Esophagus mucosa (tissue), 1 donor: ENCODE results near the gene BGN. TPM values are rescaled to one million over a fixed set of nuclear protein-coding genes. Genes with fewer than 3 reads are reported as not detected.

Experiments
- ATAC-seq: fragments of 200-7000 bp; cut with Tn5 transposase; one replicate; pipeline ENCODE4 v1.9.1; 2020
- total RNA-seq: library from RNA; stranded (reverse); gene quantifications from one replicate; pipeline ENCODE4 v1.2.4, GENCODE V29; 2023
- donor health status: DM: yes; HTN: yes; CAD: no.

The BGN gene
- total RNA-seq, 1 donor from 2014 or later: 29.3 TPM

- ATAC-seq: no peak
These were observed 9.2 kb upstream of the BGN start for GRCh38 chrX:153485396-153486080.

GRCh38 chrX:153486171-153486570 is 8.6 kb upstream of the BGN start:
- ATAC-seq: no peak

DNA sequence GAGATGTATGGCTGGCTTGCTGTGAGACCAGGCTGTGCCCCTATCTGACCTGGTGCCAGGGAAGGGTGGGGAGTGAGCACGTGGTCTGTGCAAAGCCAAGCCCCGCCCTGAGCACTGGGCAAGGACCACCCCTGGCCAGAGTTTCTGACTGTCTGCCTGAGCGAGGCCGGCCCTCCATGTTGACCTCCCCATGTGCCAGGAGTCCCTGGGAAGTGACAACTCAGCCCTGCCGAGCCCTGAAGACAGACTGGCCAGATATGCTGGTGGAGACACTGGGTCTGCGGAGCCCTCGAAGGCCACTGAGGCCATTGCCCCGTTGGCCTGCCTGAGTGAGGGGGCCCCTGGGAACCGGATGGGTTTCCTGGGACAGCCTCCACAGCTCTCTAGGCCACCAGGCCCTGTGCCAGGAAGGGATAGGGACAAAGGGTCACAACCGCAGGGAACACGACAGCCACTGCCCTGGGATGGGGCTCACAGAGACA is 7.1 kb upstream of the BGN start:
- ATAC-seq: peak; percentile 16

DNA sequence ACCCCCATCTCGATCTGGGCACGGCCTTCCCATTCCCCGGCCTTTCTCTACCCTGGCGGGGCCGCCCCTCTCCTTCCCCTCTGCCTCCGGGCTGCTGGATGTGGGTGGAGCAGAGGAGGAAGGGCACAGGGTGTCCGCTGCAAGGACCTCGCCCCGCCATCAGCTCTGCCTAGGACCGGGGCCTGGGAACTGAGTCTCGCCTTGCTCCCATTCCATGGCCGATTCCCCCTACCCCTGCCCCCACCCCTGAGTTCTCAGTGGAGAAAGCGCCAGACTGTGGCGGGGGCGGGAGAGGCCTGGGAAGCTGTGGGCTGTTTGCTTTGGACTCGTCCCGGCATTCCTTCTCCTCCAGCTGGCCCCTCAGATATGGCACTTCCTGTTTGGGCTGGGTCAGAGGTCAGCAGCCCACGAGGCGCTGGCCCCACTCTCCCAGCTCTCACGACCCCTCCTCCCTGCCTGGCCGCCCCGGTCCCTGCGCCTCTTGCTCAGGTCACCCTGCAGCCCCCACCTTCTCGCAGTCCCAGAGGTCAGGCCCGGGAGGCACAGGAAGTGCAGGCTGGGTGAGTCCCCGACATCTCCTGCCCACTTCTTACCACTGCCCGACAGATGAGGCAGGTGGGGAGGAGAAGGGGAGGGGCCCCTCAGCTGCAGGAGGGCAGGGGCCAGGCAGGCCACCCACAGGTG is 6.4 kb upstream of the BGN start:
- ATAC-seq: no peak

GRCh38 chrX:153490217-153490930 is 4.4 kb upstream of the BGN start:
- ATAC-seq: no peak

DNA sequence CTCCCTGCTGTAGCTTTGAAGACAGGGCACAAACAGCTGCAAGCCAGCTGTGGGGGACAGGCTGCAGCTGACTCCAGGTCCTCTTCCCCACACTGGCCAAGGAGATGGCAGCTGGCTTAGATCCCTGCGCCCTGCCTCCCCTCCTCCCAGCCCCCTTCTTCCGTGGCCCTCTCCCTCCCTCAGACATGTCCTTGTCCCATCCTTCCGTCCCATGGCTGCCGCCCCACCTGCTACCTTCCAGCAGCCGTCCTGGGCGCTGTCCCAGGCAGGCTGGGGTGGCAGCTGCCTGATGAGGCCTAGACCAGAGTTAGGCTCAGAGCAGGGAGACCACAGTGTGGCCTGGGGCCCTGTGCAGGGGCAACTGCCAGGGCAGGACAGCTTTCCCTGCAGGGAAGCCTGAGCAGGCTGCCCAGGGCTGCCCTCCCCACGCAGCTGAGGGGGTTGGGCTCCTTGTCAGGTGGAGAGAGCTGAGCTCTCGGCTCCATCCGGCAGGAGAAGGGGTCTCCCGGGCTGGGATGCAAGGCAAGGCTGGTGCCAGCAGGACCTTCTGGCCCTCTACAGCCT is 3.3 kb upstream of the BGN start:
- no peak for ATAC-seq

DNA sequence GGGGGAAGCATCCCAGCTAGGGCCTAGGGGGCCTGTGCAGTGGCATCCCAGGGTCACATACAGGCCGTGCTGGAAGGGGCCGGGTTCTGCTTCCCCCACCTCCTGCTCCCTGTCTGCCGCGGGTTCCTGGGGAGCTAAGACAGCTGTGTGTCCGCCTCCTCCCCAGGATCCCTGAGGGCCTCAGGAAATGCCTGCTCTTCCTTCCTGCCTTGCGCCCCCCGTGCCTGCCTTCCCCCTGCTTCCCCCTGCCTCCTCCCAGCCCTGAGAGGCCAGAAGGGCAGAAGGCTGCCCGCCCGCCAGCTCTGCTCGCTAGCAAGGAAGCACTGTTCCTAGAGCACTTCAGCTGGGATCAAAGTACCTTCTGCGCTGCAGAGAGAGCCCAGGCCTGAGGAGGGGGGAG is 2.9 kb upstream of the BGN start:
- no peak for ATAC-seq

GRCh38 chrX:153492543-153492942 is 2.2 kb upstream of the BGN start:
- ATAC-seq: no peak

DNA sequence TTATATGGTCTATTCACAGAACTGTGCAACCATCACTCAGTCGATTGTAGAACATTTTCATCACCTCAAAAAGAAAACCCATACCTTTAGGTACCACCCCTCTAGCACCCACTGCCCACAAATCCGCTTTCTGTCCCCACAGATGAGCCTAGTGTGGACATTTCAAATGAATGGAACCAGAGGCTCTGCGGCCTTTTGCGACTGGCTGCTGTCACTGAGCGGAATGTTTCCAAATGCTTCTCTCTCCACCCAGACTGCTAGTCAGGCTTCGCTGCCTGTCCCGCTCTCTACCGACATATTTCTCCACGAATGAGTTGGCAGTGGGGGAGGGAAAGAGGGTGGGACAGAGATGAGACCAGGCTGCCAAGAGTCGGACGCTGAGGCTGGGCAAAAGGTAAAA is 1.7 kb upstream of the BGN start:
- no peak for ATAC-seq

DNA sequence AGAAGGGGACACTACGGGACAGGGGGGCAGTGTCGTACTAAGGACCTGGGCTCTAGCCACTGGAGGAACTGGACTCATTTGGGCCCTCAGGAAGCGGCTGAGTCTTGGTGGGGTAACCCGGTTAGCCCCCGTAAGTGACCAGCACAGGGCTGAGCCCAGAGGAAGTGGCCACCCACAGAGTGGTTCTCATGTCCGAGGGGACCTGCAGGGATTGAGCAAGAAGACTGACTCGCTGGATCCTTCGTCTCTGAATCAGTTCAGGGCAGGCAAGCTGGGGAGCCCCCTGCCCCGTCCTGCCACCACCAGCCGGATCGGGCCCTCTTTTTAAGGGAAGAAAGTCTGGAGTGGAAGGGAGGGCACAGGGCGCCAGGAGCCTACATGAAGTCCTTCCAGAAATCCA is 719 bp upstream of the BGN start:
- ATAC-seq: no peak

DNA sequence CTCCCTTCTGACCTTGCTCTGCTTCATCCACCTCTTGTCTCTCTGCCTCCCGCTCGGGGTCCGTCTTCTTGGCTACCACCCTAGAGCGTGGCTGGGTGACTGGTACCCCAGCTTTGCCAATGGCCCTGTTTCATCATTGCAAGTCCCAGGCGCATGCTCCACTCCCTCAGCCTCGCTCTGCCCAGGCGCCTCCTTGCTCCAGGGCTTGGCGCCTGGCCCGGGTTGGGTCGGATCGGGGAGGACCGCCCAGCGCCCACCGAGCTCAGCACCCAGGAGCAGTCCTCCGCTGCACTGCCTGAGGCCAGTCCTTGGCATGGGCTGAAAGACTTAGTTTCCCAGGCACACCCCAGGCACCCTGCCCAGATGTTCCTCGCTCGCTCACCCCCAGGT is 577 bp downstream of the BGN start:
- peak; percentile 47 for ATAC-seq

- ATAC-seq: no peak
These were observed 1.3 kb downstream of the BGN start for GRCh38 chrX:153495903-153496589.

DNA sequence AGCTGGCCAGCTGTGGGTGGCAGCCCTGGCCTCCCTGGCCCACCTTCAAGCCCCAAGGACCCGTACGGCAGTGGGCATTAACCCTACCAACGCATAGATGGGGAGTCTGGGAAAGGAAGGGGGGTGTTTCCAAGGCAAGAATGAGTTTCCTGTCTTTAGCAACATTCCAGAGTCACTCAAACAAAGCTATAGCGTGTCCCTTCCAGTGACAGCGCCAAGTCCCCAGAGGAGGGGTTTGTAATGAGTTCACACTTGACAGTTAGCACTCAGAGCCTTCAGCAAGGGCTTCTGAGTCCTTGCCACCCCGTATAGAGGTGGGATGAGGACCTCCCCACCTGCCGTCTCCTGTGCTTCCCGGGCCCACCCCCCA is 1.8 kb downstream of the BGN start:
- no peak for ATAC-seq

DNA sequence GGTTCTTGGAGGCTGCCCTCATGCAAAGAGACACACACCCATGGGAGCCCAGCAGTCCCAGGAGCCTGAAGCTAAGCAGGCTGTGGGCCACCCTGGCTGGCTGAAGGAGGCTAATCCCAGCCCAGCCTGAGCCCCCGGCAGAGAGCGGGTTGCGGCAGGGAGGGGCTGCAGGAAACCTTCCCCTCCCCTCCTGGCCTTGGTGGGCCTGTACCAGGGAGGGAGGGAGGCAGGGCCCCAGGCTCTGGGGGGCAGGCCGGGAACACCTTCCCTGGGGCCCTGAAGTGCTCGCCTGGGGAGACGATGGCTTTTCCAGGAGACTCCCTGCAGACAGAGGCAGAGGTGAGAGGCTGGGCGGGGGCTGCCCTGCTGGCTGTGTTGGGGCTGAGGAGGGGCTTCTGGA is 3.7 kb downstream of the BGN start:
- ATAC-seq: no peak

GRCh38 chrX:153499341-153499740 is 4.6 kb downstream of the BGN start:
- ATAC-seq: no peak

- ATAC-seq: no peak
These were observed 5.1 kb downstream of the BGN start for GRCh38 chrX:153499876-153500275.

DNA sequence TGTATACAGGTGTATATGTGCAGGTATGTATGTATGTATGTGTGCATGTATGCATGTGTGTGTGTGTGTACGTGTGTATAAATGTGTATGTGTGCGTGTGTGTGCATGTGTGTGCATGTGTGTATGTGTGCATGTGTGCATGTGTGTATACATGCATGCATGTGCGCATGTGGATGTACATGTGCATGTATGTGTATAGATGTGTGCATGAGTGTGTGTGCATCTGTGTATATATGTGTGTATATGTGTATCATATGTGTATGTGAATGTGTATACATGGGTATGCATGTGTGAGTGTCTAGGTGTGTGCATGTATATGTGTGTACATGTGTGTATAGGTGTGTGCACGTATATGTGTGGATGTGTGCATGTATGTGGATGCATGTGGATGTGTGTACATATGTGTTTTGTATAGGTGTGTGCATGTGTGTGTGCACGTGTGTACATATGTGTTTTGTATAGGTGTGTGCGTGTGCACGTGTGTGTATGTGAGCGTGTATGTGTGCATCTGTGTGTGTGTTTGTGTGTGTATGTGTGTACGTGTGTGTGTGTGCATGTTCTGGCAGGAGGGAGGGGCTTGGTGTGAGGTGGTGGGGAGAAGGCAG is 6.0 kb downstream of the BGN start:
- ATAC-seq: no peak

- no peak for ATAC-seq
These were observed 6.8 kb downstream of the BGN start for GRCh38 chrX:153501530-153501929.

GRCh38 chrX:153502131-153502530 is 7.4 kb downstream of the BGN start:
- ATAC-seq: peak; percentile 35

DNA sequence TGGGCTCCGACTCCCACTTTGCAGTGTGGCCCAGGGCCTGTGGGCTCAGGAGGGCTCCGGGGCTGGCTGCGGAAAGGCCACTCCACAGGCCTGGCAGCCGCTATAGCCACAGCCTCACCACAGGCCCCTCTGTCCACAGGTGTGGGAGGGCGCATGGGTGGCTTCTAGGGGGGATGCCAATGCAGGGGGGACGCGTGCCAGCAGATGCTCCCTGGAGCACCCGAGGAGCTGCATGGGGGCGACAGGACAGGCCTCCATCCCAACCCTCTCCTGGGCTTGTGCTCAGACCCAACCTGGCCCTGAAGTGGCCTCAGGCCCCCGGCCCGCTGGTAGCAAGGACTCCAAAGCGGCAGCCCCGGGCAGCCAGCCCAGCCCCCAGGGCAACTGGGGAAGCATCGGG is 8.0 kb downstream of the BGN start:
- ATAC-seq: no peak

- no peak for ATAC-seq
These were observed 9.8 kb downstream of the BGN start for GRCh38 chrX:153504445-153505016.

- ATAC-seq: no peak
These were observed 10.6 kb downstream of the BGN start for GRCh38 chrX:153505361-153505760.
